Hematopoietic multipotent progenitor cell treated with erythropoietin and hydrocortisone succinate and interleukin-3 and kit ligand, for 8 days (in vitro differentiated cells): ENCODE measurements around the gene SNX33.
A peak's percentile ranks its signal among the peaks of the same experiment; 100 is the strongest.
"Not testable (repeated sequence)": the region's sequence is repeated elsewhere in the genome, so short reads cannot be mapped to it uniquely, and the experiment has no call there.

Source experiments
- DNase-seq: peaks from one replicate; pipeline ENCODE4 v3.0.0-alpha.2; 2015

SNX33 gene

GRCh38 chr15:75686212-75686642, 38.5 kb downstream of the SNX33 start:
- peak; percentile 62 for DNase-seq

- no peak for DNase-seq
Observed at GRCh38 chr15:75687486-75688277, 40.0 kb downstream of the SNX33 start.

- no peak for DNase-seq
Observed at GRCh38 chr15:75688278-75688557, 40.5 kb downstream of the SNX33 start.

- DNase-seq = no peak
Observed at GRCh38 chr15:75688831-75689230, 41.1 kb downstream of the SNX33 start.

- not testable (repeated sequence) for DNase-seq
Observed at GRCh38 chr15:75689429-75689828, 41.7 kb downstream of the SNX33 start.

GRCh38 chr15:75692311-75692710, 44.6 kb downstream of the SNX33 start:
- DNase-seq = not testable (repeated sequence)

GRCh38 chr15:75693028-75693427, 45.3 kb downstream of the SNX33 start:
- not testable (repeated sequence) for DNase-seq

GRCh38 chr15:75693501-75694240, 46.0 kb downstream of the SNX33 start:
- DNase-seq = peak; percentile 8

- DNase-seq = peak; percentile 96
Observed at GRCh38 chr15:75694241-75695182, 46.8 kb downstream of the SNX33 start.

- no peak for DNase-seq
Observed at GRCh38 chr15:75695220-75695619, 47.5 kb downstream of the SNX33 start.

- no peak for DNase-seq
Observed at GRCh38 chr15:75695634-75696310, 48.1 kb downstream of the SNX33 start.

- no peak for DNase-seq
Observed at GRCh38 chr15:75696311-75696720, 48.6 kb downstream of the SNX33 start.

- DNase-seq = no peak
Observed at GRCh38 chr15:75696854-75697259, 49.1 kb downstream of the SNX33 start.

GRCh38 chr15:75697523-75697922, 49.8 kb downstream of the SNX33 start:
- DNase-seq = no peak

- DNase-seq = not testable (repeated sequence)
Observed at GRCh38 chr15:75697974-75698747, 50.4 kb downstream of the SNX33 start.

GRCh38 chr15:75699517-75699916, 51.8 kb downstream of the SNX33 start:
- DNase-seq = not testable (repeated sequence)

GRCh38 chr15:75699961-75700874, 52.5 kb downstream of the SNX33 start:
- peak; percentile 89 for DNase-seq

GRCh38 chr15:75701071-75702003, 53.6 kb downstream of the SNX33 start:
- not testable (repeated sequence) for DNase-seq

- DNase-seq = no peak
Observed at GRCh38 chr15:75702436-75702835, 54.7 kb downstream of the SNX33 start.
